Stimulated activated CD8-positive, alpha-beta memory T cell treated with anti-CD3 and anti-CD28 coated beads, Interleukin-7, amount 100 ng/mL, for 48 hours (primary cell): ENCODE measurements around the gene REXO1.
A peak's percentile ranks its signal among the peaks of the same experiment; 100 is the strongest.
"Not testable (repeated sequence)": the region's sequence is repeated elsewhere in the genome, so short reads cannot be mapped to it uniquely, and the experiment has no call there.

Experiments
- DNase-seq, 2 donors: peaks; one replicate each; pipeline ENCODE4 v3.0.0-alpha.2; 2020; ENCODE audit warnings: low read depth in 1 of 2; ENCODE audit errors: extremely low read depth in 1 of 2

REXO1 gene, protein sequence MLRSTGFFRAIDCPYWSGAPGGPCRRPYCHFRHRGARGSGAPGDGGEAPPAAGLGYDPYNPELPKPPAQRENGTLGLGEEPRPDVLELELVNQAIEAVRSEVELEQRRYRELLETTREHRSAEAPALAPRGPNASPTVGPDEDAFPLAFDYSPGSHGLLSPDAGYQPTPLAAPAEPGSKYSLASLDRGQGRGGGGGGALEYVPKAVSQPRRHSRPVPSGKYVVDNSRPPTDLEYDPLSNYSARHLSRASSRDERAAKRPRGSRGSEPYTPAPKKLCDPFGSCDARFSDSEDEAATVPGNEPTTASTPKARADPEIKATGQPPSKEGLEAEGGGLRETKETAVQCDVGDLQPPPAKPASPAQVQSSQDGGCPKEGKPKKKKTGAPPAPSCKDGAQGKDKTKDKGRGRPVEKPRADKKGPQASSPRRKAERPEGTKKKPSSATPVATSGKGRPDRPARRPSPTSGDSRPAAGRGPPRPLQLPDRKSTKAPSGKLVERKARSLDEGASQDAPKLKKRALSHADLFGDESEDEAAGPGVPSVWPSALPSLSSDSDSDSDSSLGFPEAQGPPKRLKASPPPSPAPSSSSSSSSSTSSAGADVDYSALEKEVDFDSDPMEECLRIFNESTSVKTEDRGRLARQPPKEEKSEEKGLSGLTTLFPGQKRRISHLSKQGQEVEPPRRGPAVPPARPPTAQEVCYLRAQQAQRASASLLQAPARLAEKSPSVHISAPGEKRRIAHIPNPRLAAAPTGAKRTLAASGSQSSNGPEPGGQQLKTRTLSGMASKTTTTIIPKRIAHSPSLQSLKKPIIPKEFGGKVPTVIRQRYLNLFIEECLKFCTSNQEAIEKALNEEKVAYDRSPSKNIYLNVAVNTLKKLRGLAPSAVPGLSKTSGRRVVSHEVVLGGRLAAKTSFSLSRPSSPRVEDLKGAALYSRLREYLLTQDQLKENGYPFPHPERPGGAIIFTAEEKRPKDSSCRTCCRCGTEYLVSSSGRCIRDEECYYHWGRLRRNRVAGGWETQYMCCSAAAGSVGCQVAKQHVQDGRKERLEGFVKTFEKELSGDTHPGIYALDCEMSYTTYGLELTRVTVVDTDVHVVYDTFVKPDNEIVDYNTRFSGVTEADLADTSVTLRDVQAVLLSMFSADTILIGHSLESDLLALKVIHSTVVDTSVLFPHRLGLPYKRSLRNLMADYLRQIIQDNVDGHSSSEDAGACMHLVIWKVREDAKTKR

DNA sequence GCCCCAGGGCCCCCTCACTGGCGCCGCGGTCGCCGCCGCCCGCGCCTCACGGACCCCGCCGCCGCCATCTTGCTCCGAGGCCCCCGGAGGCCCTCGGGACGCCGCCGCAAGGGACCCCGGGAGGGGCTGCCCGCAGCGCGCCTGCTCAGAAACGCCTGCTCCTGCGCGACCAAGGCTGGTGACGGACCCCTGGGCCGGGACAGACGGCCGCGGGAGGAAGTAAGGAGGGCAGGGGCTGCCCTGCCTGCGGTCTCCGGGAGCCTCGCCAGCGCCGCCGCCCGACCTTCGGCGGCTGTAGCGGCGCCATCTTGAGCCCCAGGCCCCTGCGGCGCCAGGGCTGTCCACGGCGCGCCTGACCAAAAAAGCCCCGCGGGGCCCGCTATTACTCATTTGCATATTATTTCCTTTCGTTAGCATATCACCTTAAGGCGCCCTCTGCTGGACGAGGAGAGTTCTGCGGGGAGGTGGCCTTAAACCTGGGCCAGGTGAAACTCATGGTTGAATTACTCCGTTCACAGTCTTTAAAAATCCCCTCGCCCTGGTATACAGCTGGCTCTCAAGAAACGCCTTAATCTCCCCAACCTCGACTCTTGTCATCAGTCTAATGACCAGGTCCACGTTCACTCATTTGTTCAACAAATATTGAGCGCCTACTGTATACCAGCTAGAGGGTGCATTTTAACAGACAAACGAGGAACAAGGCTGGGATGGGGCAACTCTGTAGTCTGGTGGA is at the start of gene REXO1:
Gene REXO1, minus strand, starts transcription at position 85 of the 733 bp plus-strand sequence. CDS start 125 bp downstream, outside the sequence.
- peak; percentile 87 to 94 for DNase-seq

GRCh38 chr19:1896508-1896907 is 48.2 kb upstream of the REXO1 start:
- DNase-seq: no peak

- DNase-seq: no peak
Observed at GRCh38 chr19:1893791-1894190, 45.5 kb upstream of the REXO1 start.

GRCh38 chr19:1889907-1890306 is 41.6 kb upstream of the REXO1 start:
- no peak for DNase-seq

DNA sequence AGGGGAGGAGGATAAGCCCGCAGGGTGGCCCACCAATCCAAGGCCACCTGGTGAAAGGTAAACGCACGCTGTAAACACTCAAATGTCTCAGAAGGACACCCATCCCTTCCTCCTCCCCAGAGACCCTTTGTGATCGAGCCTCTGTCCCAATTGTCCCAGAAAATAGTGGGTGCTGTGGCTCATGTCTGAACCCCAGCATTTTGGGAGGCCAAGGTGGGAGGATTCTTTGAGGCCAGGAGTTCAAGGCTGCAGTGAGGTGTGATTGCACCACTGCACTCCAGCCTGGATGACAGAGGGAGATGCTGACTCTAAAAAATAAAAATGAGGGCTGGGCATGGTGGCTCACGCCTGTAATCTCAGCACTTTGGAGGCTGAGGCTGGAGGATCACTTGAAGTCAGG is 40.1 kb upstream of the REXO1 start:
- no peak for DNase-seq

DNA sequence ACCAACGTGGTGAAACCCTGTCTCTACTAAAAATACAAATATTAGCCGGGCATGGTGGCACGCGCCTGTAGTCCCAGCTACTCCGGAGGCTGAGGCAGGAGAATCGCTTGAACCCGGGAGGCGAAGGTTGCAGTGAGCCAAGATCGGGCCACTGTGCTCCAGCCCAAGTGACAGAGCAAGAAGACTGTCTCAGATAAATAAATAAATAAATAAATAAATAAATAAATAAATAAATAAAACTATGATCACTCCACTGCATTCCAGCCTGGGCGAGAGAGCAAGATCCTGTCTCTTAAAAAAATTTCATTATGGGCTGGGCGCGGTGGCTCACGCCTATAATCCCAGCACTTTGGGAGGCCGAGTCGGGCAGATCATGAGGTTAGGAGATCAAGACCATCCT is 38.1 kb upstream of the REXO1 start:
- DNase-seq: not testable (repeated sequence)

DNA sequence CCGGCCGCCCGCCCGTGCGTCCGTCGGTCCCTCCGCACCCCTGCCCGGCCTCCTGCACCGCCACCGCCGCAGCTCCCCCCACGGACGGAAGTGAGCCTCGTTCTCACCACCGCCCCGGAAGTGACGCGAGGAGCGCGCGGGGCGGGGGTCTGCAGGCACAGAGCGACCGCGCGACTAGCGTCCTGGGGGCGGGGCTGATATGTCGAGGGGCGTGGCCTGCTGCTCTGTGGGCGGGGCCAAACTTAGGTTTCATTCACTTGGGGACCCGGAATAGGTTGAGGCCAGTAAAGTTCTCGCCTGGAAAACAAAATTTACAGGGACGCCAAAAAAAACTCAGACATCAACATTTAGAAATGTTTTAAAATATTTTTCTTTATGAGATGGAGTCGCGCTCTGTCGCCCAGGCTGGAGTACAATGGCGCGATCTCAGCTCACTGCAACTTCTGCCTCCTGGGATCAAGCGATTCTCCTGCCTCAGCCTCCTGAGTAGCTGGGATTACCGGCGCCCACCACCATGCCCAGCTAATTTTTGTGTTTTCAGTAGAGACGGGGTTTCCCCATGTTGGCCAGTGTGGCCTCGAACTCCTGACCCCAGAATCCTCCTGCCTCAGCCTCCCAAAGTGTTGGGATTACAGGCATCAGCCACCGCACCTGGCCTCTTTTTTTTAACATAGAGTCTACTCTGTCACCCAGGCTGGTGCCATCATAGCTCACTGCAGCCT is 37.3 kb upstream of the REXO1 start, which contains the start of gene ABHD17A:
Gene ABHD17A, minus strand, starts transcription at position 99 of the 722 bp plus-strand sequence. CDS start 3,930 bp downstream, outside the sequence.
- peak; percentile 89 to 93 for DNase-seq

DNA sequence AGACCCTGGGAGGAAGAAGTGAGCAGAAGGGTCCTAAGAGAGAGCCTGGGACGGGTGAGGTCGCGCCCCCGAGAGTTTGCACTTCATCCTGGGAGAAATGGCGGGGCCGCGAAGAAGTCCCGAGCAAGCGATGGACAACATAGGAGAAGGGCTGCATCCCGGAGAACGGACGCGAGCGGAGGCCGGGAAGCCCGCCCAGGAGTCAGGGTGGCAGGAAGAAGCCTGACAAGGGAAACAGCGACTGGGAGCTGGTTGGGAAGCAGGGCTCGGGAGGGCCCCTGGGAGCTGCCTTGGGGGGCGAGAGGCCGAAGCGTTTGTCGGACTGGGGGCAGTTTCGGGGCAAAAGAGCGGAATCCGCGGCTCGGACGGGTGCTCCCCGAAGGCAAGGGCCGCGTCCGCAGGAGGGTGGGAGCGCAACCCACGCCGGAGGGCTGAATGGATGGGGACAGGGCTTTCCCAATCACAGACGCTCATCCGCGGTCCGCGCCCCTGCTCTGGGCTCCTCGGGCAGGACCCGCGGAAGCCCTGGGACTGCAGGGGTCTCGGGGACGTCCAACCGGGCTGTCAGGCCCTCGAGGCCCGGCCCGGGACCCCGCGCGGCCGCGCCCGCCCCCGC is 36.5 kb upstream of the REXO1 start:
- no peak for DNase-seq

DNA sequence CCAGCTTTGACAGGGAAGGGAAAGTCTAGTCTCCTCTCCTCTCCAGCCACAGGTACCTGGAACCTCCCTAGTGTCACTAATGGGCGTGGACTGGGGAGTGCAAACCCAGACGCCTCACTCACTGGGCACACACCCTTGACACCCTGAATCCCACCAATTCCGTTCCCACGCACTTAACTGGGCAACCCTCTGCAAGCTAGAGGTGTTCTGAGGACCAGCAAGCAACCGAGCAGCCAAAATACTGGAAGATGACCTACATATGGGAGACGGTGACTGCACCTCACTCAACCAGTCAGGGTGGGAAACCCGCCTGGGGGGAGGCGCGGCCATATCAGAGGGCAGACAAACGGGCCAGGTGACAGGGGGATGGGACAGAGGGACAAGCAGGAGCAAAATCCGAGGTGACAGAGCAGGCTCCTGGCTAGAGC is 36.0 kb upstream of the REXO1 start:
- DNase-seq: no peak

DNA sequence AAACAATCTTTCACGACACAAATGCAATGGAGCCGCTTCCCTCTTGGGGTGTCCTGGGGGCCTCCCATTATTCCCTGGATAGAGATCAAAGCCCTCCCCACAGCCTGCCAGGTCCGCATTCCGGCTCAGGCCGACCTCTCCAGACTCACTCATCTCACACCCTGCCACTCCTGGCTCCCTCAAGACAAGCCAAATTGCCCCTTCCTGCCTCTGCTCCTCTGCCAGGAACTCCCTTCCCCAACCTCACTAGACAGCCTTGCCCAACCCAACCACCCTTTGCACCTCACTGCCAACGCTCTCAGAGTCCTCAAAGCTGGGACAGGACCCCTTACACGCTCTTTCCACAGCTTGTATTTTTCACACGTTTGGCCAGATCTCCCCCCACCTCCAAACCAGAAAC is 35.5 kb upstream of the REXO1 start:
- DNase-seq: no peak

GRCh38 chr19:1882786-1883692 is 34.8 kb upstream of the REXO1 start:
- DNase-seq: no peak

DNA sequence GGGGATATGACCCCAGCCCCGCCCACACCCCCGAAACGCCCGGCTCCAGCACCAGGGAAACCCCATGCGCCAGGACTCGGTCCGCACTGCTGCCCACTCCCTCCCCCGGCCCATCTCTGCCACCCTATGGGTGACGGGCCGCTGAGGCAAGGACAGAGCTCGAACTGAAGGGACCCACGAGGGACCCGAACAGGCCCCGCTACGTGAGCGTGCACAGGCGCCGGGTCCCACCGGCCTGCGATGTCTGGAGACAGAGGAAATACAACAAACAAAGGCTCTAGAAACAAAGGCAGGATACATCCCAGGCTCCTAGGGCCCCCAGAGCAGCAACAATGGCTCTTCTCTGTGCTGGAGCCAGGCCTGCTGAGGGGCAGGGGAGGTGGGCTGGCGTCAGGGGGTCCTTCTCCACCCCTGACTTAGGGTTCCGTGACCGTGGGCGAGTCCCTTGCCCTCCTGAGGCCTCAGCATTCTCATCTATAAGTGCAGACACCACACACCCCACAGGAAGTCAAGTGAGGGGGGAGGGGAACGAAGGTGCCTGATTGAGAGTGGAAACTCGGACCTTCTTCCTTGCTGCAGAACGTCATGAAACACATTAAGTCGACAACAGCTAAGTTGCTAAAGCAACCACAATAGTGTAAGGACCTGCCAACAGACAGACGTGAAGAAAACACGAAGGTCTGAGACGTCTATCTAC is 34.0 kb upstream of the REXO1 start:
- peak in 1 of 2 donors; percentile 68 for DNase-seq

DNA sequence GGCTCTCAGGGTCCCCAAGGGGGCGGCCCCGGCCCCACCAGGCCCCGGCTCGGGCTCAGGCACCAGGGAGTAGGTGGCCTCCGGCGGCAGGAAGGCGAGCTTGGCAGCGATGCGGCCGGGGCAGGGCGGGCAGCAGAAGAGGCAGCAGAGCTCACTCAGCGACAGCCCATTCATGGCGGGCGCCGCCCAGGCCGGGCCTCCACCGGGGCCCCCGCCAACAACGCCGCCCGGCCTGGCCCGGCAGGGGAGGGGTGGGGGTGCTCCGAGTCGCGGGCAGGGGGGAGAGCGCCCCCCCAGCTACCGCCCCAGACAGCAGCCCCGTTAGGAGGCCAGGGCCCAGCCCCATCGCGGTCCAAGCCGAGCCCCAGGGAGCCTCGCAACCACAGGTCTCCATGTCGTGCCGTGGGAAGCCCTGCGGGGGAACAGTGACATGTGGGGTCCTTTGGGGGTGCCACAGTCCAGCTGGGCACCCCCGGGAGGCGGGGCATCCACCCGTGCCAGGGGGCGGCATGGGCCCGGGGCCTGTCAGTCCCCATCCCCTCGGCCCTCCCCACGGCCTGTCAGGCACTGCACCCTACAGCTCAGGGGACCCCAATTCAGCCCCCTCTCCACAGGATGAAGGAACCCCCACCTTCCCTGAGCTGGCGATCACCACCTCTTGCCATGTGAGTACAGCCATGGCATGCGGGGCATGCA is 33.3 kb upstream of the REXO1 start:
- not testable (repeated sequence) for DNase-seq

DNA sequence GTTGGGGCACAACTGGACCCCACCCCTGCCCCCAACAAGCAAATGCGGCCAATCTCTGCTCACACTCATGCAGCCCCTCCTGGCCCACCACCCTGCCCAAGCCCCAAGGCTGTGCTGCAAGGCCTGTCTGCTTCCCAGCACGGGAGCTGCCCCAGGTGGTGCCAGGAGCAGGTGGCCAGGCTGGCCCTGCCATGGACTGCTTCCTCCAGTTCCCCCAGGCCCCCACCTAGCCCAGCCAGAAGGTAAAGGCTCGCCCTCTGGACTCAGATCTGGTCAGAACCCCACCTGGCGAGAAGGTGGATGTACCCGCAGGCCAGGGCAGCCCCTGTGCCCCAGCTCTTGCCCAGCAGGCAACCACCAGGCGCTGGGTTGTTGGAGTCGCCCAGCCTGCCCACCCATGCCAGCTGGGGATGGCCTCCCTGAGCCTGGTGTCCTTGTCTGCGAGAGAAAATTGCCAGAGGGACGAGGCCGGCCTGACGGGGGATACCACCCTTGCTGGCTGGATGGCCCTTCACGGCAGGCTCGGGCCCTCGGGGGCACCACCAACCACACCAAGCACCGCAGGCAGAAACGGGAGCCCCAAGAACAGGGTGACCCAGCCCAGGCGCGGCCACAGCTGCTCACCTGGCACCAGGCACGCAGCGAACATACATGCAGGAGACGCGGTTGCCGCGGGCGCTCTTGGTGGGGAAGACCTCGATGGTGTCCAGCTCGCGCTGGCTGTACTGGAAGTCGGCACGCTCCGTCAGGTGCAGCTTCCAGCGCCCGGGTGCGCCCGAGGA is 32.5 kb upstream of the REXO1 start:
- DNase-seq: no peak

GRCh38 chr19:1879982-1880381 is 31.7 kb upstream of the REXO1 start:
- not testable (repeated sequence) for DNase-seq

DNA sequence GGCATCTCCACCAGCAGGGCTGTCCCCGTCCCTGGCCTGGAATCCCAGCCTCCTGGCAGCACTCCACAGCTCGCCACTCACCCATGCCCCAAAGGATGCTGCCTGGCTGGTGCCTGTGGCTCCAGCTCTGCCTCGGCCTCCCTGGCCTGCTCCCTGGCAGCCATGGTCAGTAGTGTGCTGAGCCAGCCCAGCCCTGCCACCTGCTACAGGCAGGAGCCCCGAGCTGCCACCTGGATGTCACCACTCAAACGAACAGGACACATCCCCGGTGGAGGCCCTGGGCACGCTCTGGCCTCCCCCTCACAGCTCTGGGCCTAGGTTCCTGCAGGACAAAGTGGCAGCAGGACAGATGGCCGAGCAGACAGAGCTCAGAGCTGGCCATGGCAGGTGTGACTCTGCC is 30.3 kb upstream of the REXO1 start:
- not testable (repeated sequence) for DNase-seq
